HG03571 (cell line): ENCODE results near the gene COPZ2.
"Not testable (repeated sequence)": the region's sequence is repeated elsewhere in the genome, so short reads cannot be mapped to it uniquely, and the experiment has no call there.

ENCODE experiments used
- ATAC-seq: cut with Tn5 transposase; IDR thresholded peaks from one replicate; pipeline ENCODE4 v1.9.1; 2021; ENCODE audit not compliant: unreplicated experiment

COPZ2 gene

GRCh38 chr17:48056246-48056745 lies 18.7 kb upstream of the COPZ2 start:
- ATAC-seq = no peak

- no peak for ATAC-seq
Measured at GRCh38 chr17:48055531-48056245, 18.1 kb upstream of the COPZ2 start.

- ATAC-seq = no peak
Measured at GRCh38 chr17:48054238-48055185, 16.9 kb upstream of the COPZ2 start.

DNA sequence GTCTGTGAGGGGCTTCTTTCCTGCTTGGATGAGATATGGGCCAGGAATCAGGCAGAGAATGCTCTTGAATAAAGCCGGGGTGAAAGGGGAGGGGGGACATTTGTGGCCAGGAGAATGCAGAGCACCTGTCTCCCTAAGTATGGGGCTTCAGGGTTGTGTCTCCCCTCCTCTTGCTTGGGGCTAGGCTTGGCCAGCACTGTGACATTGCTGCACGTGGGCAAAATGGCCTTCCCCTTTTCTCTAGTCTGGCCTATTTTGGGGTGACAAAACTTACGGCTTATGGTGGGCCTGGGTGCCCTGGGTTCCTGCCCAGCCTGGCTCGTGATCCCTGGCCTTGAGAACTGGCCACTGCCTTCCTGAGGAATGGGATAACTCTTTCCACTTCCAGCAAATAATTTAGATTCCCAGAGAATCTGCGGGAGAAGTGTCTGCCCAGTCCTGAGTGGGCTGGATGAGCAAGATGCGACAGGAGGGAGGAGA lies 16.2 kb upstream of the COPZ2 start:
- no peak for ATAC-seq

GRCh38 chr17:48052956-48053757 lies 15.6 kb upstream of the COPZ2 start:
- ATAC-seq = no peak

DNA sequence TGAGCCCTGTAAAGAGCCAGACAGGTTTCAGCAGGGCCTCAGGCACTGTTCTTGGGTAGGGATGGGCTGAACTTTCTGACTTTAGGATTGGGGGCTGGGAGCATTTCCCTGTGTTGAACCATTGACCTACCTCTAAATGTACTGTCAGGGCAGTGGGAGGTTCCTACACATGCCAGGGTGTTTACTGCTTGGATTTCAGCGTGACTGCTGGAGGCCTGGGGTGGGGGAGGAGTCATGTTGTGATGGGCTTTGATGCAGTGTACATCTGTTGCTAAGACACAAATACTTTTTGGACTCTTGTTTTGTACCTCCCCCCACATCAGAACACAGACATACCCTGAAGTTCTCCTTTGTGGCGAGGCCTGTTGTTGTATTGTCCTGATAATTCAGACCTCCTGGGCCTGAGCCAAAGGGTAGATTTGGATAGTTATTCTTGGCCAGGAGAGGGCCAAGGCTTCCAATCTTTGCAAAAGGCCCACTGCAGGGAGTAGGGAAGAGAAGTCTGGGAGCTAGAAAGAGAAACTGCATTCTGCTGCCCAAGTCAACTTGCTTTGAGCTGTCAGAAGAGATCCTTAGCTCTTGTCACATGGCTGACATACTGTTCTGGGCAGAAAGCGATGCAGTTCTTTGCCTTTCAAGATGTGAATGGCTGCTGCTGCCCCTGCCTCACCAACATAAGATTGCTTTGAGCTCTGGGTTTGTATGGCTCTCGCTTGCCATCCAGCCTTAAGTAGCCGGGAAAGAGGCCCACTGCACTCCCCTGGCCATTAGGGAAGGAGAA lies 14.3 kb upstream of the COPZ2 start:
- ATAC-seq = no peak

- ATAC-seq = no peak
Measured at GRCh38 chr17:48051283-48051682, 13.7 kb upstream of the COPZ2 start.

DNA sequence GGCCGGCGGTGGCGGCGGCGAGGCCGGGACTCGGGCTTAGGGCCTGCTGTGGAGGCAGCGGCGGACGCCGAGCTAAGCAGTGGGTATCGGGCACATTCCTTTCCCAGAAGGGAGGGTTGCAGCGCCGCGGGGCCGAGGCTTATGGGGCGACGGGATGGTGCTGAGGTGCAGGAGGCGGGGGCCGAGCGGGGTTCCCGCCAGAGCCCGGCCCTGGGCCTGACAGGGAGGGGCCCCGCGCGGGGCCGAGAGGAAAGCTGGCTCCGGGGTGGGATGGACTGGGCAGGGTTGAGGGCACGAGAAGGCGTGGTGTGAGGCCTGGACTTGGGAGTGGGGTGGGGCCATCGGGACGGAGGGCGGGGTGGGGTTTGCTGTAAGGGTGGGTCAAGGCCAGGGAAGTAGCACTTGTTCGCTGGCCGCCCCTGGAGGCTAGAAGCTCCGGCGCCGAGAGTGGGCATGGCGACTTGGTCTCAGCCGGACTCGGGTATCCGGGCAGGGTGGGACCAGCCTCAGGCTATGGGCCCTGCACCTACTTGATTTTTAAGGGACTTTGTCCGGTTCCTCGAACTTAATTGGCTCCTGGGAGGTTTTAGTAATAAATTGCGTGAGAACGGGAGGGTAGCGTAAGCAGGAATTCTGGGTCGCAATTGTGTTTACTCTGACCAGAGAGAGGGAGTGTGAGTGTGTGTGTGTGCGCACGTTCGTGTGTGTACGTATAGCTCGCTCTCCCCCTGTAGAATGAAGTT lies 11.0 kb upstream of the COPZ2 start:
- peak; percentile 27 for ATAC-seq

DNA sequence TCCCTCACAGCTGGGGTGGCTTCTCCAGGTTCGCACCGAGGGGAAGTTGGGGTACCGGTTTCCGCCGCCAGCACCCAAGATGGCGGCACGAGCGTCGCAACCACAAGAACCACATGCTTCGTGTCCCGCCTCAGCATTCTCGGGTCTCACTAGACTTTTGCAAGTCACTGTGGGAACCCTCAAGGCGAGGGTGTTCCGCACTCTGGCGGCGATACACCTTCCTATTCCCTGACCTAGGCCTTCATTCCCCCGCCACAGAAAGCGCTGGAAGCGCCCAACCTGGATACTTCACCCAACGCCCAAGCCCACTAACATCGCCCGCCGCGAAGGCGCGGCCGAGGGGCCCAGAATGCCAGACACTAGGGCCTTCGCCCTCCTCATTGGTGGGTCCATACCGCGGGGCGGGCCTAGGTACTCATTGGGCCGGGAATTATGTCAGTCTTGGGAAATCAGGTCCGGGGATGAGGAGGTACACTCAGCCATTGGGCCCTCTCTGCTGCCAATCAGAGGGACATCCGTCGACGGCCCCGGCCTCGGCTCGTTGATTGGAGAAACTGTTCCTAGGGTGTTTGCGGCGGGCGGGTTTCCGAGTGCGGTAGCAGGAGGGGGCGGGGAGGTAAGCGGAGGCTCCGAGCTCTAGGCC lies 10.3 kb upstream of the COPZ2 start, which contains the start of gene NFE2L1:
TSS of gene NFE2L1 (plus strand) at position 619 of the 643 bp plus-strand sequence. CDS start 2,760 bp downstream, outside the sequence.
- peak; percentile 88 for ATAC-seq

GRCh38 chr17:48047113-48047740 lies 9.6 kb upstream of the COPZ2 start:
- ATAC-seq = no peak

DNA sequence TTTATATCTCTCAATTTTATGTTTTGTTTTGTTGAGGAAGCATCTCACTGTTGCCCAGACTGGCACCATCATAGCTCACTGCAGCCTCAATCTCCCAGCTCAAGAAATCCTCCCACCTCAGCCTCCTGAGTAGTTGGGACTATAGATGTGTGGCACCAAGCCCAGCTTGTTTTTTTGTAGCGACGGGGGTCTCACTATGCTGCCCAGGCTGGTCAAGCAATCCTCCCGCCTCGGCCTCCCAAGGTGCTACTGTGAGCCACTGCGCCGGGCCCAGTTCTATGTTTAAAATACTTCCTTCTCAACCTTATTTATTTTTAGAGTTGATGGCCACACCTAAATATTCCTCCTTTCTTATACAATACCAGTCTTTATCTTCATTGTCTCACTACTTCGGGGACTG lies 8.7 kb upstream of the COPZ2 start:
- ATAC-seq = no peak

- ATAC-seq = no peak
Measured at GRCh38 chr17:48045316-48046001, 7.9 kb upstream of the COPZ2 start.

GRCh38 chr17:48044851-48045250 lies 7.3 kb upstream of the COPZ2 start:
- no peak for ATAC-seq

GRCh38 chr17:48043176-48043575 lies 5.6 kb upstream of the COPZ2 start:
- ATAC-seq = no peak

DNA sequence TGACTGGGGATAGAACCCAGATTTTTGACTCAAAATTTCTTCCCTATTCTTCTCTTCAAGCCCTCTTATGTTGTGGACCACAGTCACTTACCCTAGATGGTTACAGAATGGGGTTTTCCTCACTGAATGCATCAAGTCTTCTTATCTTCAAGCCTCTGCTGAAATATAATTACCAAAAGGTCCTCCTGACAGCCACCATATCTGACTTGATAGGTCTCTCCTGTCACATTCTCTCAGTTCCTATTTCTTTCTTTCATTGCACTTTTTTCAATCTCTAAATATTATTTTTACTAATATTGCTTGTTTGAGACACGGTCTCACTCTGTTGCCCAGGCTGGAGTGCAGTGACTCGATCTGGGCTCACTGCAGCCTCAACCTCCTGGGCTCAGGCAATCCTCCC lies 1.1 kb upstream of the COPZ2 start:
- no peak for ATAC-seq

GRCh38 chr17:48037838-48038323 lies 284 bp upstream of the COPZ2 start:
- no peak for ATAC-seq

DNA sequence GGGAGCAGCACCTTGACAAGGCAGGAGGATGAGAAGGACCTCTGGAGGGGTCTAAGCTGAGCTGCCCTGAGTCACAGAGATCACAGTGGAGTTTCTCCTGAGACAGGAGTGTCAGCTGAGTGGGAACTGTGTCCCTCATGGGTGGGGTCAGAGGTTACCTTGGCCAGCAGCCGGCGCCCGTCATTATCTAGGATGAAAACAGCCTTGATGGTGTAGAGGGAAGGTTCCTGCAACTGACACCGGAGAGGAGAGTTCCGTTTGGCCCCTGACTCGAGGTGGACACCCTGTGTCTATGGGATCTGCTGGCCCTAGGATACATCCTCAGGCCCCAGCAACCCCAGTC lies 933 bp downstream of the COPZ2 start:
- ATAC-seq = no peak

- not testable (repeated sequence) for ATAC-seq
Measured at GRCh38 chr17:48034734-48035133, 2.9 kb downstream of the COPZ2 start.
